Natural killer cell treated with Interleukin-12 subunit alpha and Interleukin-12 subunit beta and Interleukin-15 and Interleukin-18, amount 100 ng/mL, for 72 hours (primary cell): Measurements from ENCODE around the gene MPI. TPM values are rescaled to one million over a fixed set of nuclear protein-coding genes. Genes with fewer than 3 reads are reported as not detected.
"Not testable (repeated sequence)": the region's sequence is repeated elsewhere in the genome, so short reads cannot be mapped to it uniquely, and the experiment has no call there.

Source experiments
- ATAC-seq, 2 donors: fragments of 150-1000 bp; cut with Tn5 transposase in 1 of 2; sonication (Bioruptor Pico), chemical (Tn5 transposase) in 1 of 2; 2 replicates each; pipeline ENCODE4 v1.10.0; 2021
- DNase-seq: peaks from one replicate; pipeline ENCODE4 v3.0.0; 2022; ENCODE audit warnings: low spot score
- H3K27ac Mint-ChIP-seq, 2 donors: 1 replicate in 1 of 2; 2 replicates in 1 of 2; pipeline ENCODE4 v1.8.0; 2022; ENCODE audit warnings: mixed read lengths in 2 of 2, mild to moderate bottlenecking in 1 of 2, moderate library complexity in 1 of 2
- H3K27me3 Mint-ChIP-seq, 2 donors: 1 replicate in 1 of 2; 2 replicates in 1 of 2; pipeline ENCODE4 v1.8.0; 2022; ENCODE audit warnings: mixed read lengths in 2 of 2
- H3K36me3 Mint-ChIP-seq: one replicate; pipeline ENCODE4 v1.8.0; 2022; ENCODE audit warnings: mixed read lengths
- H3K4me1 Mint-ChIP-seq, 2 donors: 1 replicate in 1 of 2; 2 replicates in 1 of 2; pipeline ENCODE4 v1.8.0; 2022; ENCODE audit warnings: low read depth in 2 of 2, mixed read lengths in 2 of 2, mild to moderate bottlenecking in 1 of 2
- H3K4me3 Mint-ChIP-seq: one replicate; pipeline ENCODE4 v1.8.0; 2022; ENCODE audit warnings: mixed read lengths
- H3K9me3 Mint-ChIP-seq: 2 replicates; pipeline ENCODE4 v1.8.0; 2022; ENCODE audit warnings: mixed read lengths
- total RNA-seq, 2 donors: library from RNA; stranded (reverse); gene quantifications; one replicate each; pipeline ENCODE4 v1.2.3, GENCODE V29; 2022

Gene MPI
- total RNA-seq, 2 donors from 2014 or later, result 43.6 to 46.8 TPM

DNA sequence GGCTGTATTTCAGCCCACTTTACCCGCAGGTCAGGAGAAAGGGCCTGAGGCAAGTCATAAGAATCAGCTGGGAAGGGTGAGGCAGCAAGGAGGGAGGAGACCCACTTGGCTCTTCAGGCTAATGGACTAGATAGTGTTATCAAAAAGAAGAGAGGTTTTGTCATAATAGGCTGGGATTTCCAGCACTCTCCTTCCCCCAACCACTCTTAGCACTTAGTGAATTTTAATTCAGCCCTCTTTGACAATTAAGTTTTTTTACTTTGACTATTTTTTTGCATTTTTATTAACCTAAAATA lies 771 bp downstream of the MPI start:
- H3K27me3 Mint-ChIP-seq, result no peaks in the 10 kb centered on the region
- ATAC-seq (no peak), DNase-seq (no peak)
- H3K36me3 Mint-ChIP-seq, result peaks cover 4% of the 10 kb centered on the region
- H3K4me3 Mint-ChIP-seq, result peak overlapping the region; percentile 97
- peak overlapping the region; percentile 85 to 90 for H3K27ac Mint-ChIP-seq
- H3K4me1 Mint-ChIP-seq, result peaks cover 24 to 32% of the 10 kb centered on the region in 2 donors
- H3K9me3 Mint-ChIP-seq, result no peaks in the 10 kb centered on the region

DNA sequence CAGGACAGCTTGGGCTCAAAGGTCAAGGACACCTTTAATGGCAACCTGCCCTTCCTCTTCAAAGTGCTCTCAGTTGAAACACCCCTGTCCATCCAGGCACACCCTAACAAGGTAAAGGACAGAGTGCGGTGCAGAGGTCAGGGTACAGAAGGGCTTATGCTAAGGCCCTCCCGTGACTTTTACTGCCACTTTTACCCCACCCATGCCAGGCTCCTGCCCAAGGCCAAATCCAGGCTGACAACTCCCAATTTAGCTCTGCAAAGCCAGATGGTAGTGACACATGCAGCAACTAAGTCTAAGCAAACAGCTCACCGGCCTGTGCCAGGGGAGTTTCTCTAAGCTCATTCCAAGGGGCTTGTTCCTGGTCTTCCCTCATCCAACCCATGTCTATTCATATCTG lies 1.6 kb downstream of the MPI start:
- Mint-ChIP-seq H3K27ac (peak overlapping the region; percentile 12 to 56), H3K27me3 (no peaks in the 10 kb centered on the region), H3K4me1 (peaks cover 24 to 32% of the 10 kb centered on the region in 2 donors), H3K9me3 (no peaks in the 10 kb centered on the region), H3K36me3 (peaks cover 4% of the 10 kb centered on the region), H3K4me3 (peak overlapping the region; percentile 21)
- DNase-seq (no peak), ATAC-seq (no peak)

DNA sequence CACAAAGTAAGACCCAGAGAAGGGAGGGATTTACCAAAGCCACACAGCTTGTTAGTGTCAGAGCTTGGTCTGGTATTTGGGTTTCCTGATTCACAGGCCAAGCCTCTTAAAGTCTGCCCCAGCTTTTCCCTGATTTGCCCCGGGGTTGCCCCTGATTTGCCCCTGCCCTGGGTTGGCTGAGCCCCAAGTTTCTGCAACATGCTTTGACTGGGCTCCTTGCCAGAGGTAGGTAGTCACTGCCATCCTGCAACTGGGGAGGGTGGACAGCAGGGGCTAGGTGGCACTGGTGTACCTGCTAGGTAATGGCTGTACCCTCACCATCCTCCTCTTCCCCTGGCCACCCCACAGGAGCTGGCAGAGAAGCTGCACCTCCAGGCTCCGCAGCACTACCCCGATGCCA lies 2.5 kb downstream of the MPI start:
- DNase-seq (no peak), ATAC-seq (no peak)
- Mint-ChIP-seq H3K4me1 (peaks cover 24 to 32% of the 10 kb centered on the region in 2 donors), H3K27me3 (no peaks in the 10 kb centered on the region), H3K9me3 (no peaks in the 10 kb centered on the region), H3K36me3 (peaks cover 4% of the 10 kb centered on the region), H3K4me3 (no peak overlapping the region), H3K27ac (peak overlapping the region in 1 of 2 donors; percentile 56)

DNA sequence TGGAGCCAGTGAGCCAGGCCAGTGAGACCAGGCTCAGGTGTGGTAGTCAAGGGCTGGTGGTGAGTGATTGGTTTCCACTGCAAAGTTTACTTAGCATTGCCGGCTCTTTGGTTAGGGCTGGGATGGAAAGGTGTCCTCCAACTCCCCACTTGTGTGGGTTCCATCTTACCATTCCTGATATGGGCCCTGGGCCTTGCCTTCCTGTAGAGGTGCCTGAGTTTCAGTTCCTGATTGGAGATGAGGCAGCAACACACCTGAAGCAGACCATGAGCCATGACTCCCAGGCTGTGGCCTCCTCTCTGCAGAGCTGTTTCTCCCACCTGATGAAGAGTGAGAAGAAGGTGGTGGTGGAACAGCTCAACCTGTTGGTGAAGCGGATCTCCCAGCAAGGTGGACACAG lies 3.1 kb downstream of the MPI start:
- Mint-ChIP-seq H3K27ac (no peak overlapping the region), H3K9me3 (no peaks in the 10 kb centered on the region), H3K4me3 (no peak overlapping the region), H3K27me3 (no peaks in the 10 kb centered on the region), H3K4me1 (peaks cover 24 to 32% of the 10 kb centered on the region in 2 donors), H3K36me3 (peaks cover 4% of the 10 kb centered on the region)
- DNase-seq, result no peak
- ATAC-seq, result no peak

DNA sequence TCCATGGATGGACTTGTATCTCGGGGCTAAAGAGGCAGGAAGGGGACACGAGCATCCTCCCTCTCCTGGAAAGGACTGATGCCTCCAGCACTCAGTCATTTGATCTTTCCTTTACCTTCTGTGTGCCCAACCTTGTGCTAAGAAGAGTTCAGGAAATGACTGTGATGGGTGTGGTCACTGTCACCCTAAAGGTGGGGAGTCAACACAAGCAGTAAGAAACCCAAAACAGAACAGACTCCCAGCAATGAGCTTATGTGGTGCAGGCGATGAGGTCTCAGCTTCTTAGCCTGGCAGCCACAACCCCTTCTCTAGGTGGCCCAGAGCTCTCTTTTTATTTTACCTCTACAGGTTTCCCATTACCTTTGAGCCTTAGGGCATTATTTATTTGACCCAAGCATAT lies 3.8 kb downstream of the MPI start:
- H3K36me3 Mint-ChIP-seq, result peaks cover 4% of the 10 kb centered on the region
- peak overlapping the region; percentile 47 for H3K4me3 Mint-ChIP-seq
- H3K27ac Mint-ChIP-seq, result peak overlapping the region; percentile 68 to 85
- H3K27me3 Mint-ChIP-seq, result no peaks in the 10 kb centered on the region
- ATAC-seq (no peak), DNase-seq (no peak)
- peaks cover 24 to 32% of the 10 kb centered on the region in 2 donors for H3K4me1 Mint-ChIP-seq
- no peaks in the 10 kb centered on the region for H3K9me3 Mint-ChIP-seq

DNA sequence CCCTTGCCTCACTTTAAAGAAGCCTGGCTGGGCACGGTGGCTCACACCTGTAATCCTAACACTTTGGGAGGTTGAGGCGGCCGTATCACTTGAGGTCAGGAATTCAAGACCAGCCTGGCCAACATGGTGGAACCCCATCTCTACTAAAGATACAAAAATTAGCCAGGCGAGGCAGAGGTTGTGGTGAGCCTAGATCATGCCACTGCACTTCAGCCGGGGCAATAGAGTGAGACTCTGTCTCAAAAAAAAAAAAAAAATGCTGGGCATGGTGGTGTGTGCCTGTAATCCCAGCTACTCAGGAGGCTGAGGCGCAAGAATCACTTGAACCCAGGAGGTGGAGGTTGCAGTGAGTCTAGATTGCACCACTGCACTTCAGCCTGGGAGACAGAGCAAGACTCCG lies 4.5 kb downstream of the MPI start:
- not testable (repeated sequence) for H3K36me3 Mint-ChIP-seq, H3K27ac Mint-ChIP-seq, H3K27me3 Mint-ChIP-seq, ATAC-seq, DNase-seq, H3K9me3 Mint-ChIP-seq, H3K4me3 Mint-ChIP-seq
- peaks cover 19 to 25% of the 10 kb centered on the region in 2 donors for H3K4me1 Mint-ChIP-seq

DNA sequence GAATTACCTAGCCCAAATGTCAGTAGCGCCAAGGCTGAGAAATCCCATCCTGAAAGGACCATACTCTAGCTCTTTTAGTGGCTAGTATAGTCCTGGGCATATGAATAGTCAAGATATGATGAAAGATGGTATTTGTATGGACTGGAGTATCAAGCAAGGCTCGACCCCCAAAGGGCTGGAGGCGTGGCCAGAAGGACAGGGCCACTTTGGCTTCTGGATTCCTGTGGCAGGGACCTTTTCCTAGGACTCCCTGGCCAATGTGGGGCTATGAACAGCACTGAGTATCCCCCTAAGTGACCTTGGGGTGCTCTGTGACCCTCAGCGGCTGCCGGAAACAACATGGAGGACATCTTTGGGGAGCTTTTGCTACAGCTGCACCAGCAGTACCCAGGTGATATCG lies 6.0 kb downstream of the MPI start:
- no peak overlapping the region for H3K27ac Mint-ChIP-seq
- H3K27me3 Mint-ChIP-seq, result no peaks in the 10 kb centered on the region
- peaks cover 9% of the 10 kb centered on the region for H3K36me3 Mint-ChIP-seq
- no peak overlapping the region for H3K4me3 Mint-ChIP-seq
- H3K4me1 Mint-ChIP-seq, result peaks cover 15 to 17% of the 10 kb centered on the region in 2 donors
- no peaks in the 10 kb centered on the region for H3K9me3 Mint-ChIP-seq
- DNase-seq (no peak), ATAC-seq (no peak)

DNA sequence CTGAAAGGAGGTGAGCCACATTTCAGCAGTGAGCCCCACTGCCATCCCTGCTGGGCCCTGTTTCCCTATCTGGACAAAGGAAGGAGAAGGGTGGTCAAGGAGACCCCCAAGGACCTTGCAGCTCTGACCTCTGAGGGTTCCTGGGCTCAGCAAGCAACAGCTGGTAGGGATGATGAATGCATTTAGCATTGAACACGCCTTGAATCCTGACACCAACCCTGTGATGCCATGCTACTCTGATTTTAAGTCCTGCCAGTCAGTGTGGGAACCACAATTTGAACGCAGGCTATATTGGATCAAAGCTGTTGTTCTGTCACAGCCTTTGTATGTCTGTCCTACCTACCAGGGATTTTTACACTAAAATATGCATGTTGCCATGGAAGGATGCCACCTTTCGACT lies 6.5 kb downstream of the MPI start:
- ATAC-seq, result no peak
- H3K9me3 Mint-ChIP-seq, result no peaks in the 10 kb centered on the region
- no peak overlapping the region for H3K27ac Mint-ChIP-seq
- H3K27me3 Mint-ChIP-seq, result no peaks in the 10 kb centered on the region
- no peak for DNase-seq
- H3K4me1 Mint-ChIP-seq, result peaks cover 15 to 17% of the 10 kb centered on the region in 2 donors
- peaks cover 10% of the 10 kb centered on the region for H3K36me3 Mint-ChIP-seq
- no peak overlapping the region for H3K4me3 Mint-ChIP-seq

DNA sequence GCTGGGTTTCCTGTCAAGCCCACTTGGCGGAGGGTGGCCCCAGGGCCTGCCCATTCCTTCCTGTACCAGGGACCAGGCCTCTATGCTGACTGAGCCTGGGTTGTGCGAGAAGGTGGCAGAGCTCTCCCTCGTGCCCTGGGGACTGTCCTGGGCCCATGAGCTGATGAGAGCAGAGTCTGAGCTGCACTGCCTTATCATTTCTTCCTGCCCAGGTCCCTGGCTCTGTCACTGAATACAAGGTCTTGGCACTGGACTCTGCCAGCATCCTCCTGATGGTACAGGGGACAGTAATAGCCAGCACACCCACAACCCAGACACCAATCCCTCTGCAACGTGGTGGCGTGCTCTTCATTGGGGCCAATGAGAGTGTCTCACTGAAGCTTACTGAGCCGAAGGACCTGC lies 7.5 kb downstream of the MPI start:
- Mint-ChIP-seq H3K27me3 (no peaks in the 10 kb centered on the region), H3K4me1 (peaks cover 16 to 20% of the 10 kb centered on the region in 2 donors), H3K9me3 (no peaks in the 10 kb centered on the region), H3K27ac (no peak overlapping the region), H3K4me3 (no peak overlapping the region), H3K36me3 (peaks cover 10% of the 10 kb centered on the region)
- ATAC-seq, result no peak
- DNase-seq, result no peak

DNA sequence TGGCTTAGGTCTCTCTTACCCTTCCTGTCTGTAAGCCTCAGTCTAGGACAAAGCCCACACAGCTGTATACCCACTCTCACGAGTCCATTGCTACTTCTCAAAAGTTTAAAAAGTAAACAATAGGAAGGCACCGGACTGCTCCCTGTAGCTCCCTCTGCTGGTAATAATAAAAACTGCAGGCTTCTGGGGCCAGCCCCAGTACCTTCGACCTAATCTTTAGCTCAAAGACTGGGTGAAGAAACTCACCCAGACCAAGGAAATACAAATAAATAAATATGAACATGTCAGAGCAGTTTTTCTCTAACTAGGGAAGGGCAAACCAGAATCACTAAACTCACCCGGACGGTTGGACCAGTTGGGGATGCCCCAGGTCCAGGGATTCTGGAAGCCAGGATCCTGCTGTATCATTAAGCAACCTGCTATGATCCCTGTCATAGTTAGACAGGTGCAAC lies 11.8 kb downstream of the MPI start:
- peak overlapping the region in 1 of 2 donors; percentile 41 for H3K27ac Mint-ChIP-seq
- no peak for DNase-seq
- H3K27me3 Mint-ChIP-seq, result no peaks in the 10 kb centered on the region
- H3K4me1 Mint-ChIP-seq, result peaks cover 23 to 31% of the 10 kb centered on the region in 2 donors
- peak in 1 of 2 donors; percentile 41 for ATAC-seq
- H3K4me3 Mint-ChIP-seq, result no peak overlapping the region
- H3K9me3 Mint-ChIP-seq, result no peaks in the 10 kb centered on the region
- peaks cover 11% of the 10 kb centered on the region for H3K36me3 Mint-ChIP-seq

DNA sequence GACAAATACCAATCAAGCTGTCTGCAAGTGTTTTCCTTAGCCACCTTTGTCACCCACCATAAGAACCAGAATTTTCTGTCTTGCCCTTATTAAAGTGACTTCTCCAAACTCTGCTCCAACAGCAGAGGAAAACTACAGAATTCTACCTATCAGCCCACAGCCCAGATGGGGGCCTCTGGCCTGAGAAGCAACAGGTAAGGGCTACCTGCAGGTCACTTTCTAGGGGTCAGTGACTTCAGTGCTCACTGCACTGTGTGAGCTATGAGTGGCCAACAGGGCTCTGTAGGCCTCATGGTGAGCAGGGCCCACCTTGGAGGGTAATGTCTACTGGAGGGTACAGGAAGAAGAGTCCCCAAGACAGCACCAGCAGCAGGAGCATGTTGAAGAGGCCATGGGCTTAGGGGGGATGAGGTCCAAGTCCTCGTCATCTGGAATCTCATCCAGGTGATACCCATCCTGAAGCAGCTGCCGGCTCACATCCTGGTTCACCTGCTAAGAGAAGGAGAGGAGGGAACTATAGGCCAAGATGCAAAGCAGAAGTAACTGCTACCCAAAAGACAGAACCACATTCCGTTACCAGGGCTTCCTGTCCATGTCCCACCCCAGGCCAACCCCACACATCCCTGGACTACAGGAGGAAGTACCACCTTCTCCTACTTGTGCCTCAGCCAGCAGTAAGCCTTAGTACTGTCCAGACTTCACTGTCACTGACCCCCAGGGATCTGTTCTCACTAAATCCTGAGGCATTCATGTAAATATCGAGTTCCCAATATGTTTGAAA lies 12.6 kb downstream of the MPI start:
- DNase-seq (no peak), ATAC-seq (no peak)
- Mint-ChIP-seq H3K4me1 (peaks cover 26 to 31% of the 10 kb centered on the region in 2 donors), H3K36me3 (peaks cover 11% of the 10 kb centered on the region), H3K9me3 (no peaks in the 10 kb centered on the region), H3K27me3 (no peaks in the 10 kb centered on the region), H3K4me3 (no peak overlapping the region), H3K27ac (no peak overlapping the region)

DNA sequence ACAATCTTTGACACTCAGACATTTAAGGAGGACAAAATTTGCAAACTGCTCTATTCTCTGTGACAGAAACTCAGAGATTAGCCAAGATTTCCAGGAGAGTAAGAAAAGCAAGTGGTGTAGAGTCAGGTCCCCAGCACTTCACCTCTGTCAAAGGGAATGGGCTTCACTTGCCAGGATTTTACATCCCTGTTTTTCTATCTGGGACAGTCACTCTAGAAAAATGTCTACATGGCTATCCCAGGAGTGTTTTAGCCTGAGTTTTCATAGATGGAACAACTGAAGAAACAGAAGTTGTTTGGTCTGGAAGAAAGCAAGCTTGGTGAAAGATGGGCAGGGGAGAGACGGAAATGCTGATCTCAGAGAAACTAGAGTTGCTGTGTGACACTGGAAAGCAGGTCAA lies 13.8 kb downstream of the MPI start:
- Mint-ChIP-seq H3K36me3 (peaks cover 11% of the 10 kb centered on the region), H3K9me3 (no peaks in the 10 kb centered on the region), H3K4me1 (peaks cover 29 to 31% of the 10 kb centered on the region in 2 donors), H3K4me3 (peak overlapping the region; percentile 4), H3K27ac (peak overlapping the region in 1 of 2 donors; percentile 13), H3K27me3 (no peaks in the 10 kb centered on the region)
- DNase-seq, result no peak
- no peak for ATAC-seq

DNA sequence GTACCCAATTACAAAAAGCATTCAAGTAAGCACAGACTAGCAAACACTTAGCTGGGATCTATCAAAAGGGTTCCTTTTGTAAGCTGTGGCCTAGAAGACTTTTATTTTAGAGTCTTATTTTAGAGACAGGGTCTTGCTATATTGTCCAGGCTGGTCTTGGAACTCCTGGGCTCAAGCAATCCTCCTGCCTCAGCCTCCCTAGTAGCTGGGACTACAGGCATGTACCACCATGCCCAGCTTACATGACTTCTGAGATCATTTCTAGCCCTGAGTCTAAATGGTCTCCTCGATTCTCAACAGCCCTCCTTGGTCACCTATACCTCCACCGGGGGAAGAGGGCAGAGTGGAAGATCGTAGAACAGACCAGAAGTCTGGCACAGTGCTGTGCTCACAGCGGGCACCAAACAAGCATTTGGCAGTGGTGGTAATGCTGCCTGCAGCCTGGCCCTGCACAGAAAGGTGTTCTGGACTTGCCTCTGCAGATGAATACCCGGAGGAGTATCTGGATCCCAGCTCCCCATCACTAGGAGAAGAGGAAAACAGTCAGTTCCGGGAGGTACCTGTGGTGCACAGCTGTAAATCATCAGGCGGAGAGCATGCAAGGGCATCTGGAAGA lies 14.5 kb downstream of the MPI start:
- Mint-ChIP-seq H3K9me3 (no peaks in the 10 kb centered on the region), H3K36me3 (peaks cover 11% of the 10 kb centered on the region), H3K27me3 (no peaks in the 10 kb centered on the region), H3K4me3 (peak overlapping the region; percentile 98), H3K27ac (peak overlapping the region in 1 of 2 donors; percentile 93), H3K4me1 (peaks cover 29 to 31% of the 10 kb centered on the region in 2 donors)
- DNase-seq (no peak), ATAC-seq (no peak)

DNA sequence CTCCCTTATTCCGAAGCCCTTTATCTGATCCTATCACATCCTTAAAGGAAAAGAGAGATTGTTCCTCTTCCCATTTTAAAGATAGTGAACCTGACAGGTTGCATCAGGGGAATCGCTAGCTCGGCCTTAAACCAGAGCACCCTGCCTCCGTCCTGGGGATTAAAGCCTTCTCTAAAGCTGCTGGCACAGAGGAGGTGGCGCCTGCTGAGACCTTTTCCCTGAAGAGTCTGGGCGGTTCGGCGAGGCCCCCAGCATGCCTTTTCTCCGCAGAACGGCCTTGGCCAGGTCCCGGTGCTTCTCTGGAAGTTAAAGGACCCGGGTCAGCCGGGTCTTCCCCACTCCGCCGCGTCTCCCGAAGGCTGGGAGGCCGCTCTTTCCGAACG lies 16.2 kb downstream of the MPI start:
- H3K4me3 Mint-ChIP-seq, result peak overlapping the region; percentile 98
- ATAC-seq (peak in 1 of 2 donors; percentile 43), DNase-seq (no peak)
- peak overlapping the region; percentile 48 to 93 for H3K27ac Mint-ChIP-seq
- peaks cover 25 to 29% of the 10 kb centered on the region in 2 donors for H3K4me1 Mint-ChIP-seq
- H3K27me3 Mint-ChIP-seq, result no peaks in the 10 kb centered on the region
- H3K36me3 Mint-ChIP-seq, result peaks cover 5% of the 10 kb centered on the region
- no peaks in the 10 kb centered on the region for H3K9me3 Mint-ChIP-seq
